GM21528 (cell line): ENCODE measurements around the gene THBD.

ENCODE experiments used
- ATAC-seq: cut with Tn5 transposase; IDR thresholded peaks from one replicate; pipeline ENCODE4 v1.9.1; 2021; ENCODE audit warnings: mild to moderate bottlenecking, moderate library complexity; ENCODE audit not compliant: unreplicated experiment, low FRiP score

The THBD gene

GRCh38 chr20:23063581-23063980, 14.1 kb upstream of the THBD start:
- no peak for ATAC-seq

GRCh38 chr20:23063168-23063567, 13.7 kb upstream of the THBD start:
- no peak for ATAC-seq

GRCh38 chr20:23062632-23063031, 13.2 kb upstream of the THBD start:
- no peak for ATAC-seq

GRCh38 chr20:23061734-23062561, 12.5 kb upstream of the THBD start:
- no peak for ATAC-seq

- no peak for ATAC-seq
These were observed 11.8 kb upstream of the THBD start for GRCh38 chr20:23061262-23061661.

- ATAC-seq: no peak
These were observed 11.2 kb upstream of the THBD start for GRCh38 chr20:23060629-23061028.

- ATAC-seq: no peak
These were observed 10.4 kb upstream of the THBD start for GRCh38 chr20:23059846-23060245.

GRCh38 chr20:23059001-23059400, 9.5 kb upstream of the THBD start:
- no peak for ATAC-seq

GRCh38 chr20:23058240-23058639, 8.8 kb upstream of the THBD start:
- ATAC-seq: no peak

- no peak for ATAC-seq
These were observed 3.4 kb upstream of the THBD start for GRCh38 chr20:23052904-23053303.

GRCh38 chr20:23050847-23051627, 1.6 kb upstream of the THBD start:
- no peak for ATAC-seq

GRCh38 chr20:23050076-23050838, 785 bp upstream of the THBD start:
- ATAC-seq: no peak

- no peak for ATAC-seq
These were observed 930 bp downstream of the THBD start for GRCh38 chr20:23048283-23049200.

- no peak for ATAC-seq
These were observed 1.7 kb downstream of the THBD start for GRCh38 chr20:23047738-23048214.

GRCh38 chr20:23047001-23047737, 2.3 kb downstream of the THBD start:
- no peak for ATAC-seq

GRCh38 chr20:23046431-23046830, 3.0 kb downstream of the THBD start:
- ATAC-seq: no peak

GRCh38 chr20:23043376-23043775, 6.1 kb downstream of the THBD start:
- ATAC-seq: no peak

- no peak for ATAC-seq
These were observed 7.2 kb downstream of the THBD start for GRCh38 chr20:23042270-23042669.

GRCh38 chr20:23039885-23040508, 9.5 kb downstream of the THBD start:
- ATAC-seq: no peak
